GM19193 (cell line): ENCODE measurements around the gene GRAP2.

Experiments
- POLR2A ChIP-seq: IDR thresholded peaks from 4 replicates; pipeline ENCODE4 v1.6.1; 2011; ENCODE audit not compliant: insufficient read depth, insufficient read length; ENCODE audit errors: extremely low read depth

GRAP2 gene

DNA sequence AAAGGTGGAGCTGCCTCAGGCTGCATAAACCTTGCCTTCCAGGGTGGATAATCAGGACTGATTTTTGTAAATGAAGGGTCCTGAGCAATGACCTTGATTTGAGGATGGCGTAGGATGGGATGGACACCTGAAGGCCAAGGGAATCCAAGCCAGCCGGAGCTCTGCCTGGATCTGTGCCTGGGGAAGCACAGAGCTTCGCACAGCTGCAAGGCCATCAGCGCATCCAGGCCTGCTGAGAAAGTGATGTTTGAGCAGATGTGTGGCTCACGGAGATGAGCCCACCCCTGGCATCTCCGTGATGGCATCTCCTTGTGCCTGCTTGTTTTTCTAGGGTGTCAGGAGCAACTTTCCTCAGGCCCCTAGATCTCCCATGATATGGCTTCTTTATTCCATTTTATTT lies 117.2 kb downstream of the GRAP2 start:
- TF ChIP-seq POLR2A: no peak

DNA sequence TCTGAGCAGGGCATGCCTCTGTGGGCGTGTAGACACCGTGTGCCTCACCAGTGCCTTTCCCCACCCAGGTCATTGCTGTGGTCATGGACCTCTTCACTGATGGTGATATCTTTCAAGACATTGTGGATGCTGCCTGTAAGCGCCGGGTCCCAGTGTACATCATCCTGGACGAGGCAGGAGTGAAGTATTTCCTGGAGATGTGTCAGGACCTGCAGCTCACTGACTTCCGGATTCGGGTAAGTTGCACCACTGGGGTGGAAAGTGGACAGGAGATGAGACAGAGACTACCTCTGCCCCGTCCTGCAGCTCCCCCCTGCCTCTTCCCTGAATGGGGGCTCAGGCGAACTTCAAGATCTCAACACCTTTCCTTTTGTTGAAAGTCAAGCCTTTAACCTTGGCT lies 118.2 kb downstream of the GRAP2 start:
- no peak for TF ChIP-seq POLR2A

DNA sequence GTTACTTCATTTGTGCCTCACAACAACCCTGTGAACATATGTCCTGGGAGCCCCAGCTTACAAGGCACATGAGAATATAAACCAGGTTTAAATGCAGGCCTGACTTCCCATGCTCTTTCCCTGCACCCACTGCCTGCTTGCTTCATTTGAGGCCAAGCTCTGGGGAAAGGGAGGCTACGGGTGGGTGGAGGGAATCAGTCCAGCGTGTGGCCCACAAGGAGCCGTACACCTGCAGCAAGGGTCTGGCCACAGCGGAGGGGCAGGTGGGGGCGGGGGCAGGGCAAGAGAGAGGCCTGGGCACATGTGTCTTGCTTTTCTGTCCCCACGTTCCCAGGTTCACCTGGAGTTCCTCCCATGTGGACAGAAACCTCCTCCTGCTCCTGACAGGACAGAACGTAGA lies 120.1 kb downstream of the GRAP2 start:
- TF ChIP-seq POLR2A: no peak

DNA sequence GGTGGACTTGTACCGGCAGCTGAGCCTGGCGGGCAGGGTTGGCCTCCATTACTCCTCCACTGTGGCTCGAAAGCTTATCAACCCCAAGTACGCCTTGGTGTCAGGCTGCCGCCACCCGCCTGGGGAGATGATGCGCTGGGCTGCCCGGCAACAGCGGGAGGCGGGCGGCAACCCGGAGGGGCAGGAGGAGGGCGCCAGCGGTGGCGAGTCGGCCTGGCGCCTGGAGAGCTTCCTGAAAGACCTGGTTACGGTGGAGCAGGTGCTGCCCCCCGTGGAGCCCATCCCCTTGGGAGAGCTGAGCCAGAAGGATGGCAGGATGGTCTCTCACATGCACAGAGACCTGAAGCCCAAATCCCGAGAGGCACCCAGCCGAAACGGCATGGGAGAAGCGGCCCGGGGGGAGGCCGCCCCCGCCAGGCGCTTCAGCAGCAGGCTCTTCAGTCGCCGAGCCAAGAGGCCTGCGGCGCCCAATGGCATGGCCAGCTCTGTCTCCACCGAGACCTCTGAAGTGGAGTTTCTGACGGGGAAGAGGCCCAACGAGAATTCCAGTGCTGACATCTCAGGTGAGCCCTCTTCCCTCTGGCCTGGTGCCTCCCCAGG lies 120.6 kb downstream of the GRAP2 start:
- no peak for TF ChIP-seq POLR2A

DNA sequence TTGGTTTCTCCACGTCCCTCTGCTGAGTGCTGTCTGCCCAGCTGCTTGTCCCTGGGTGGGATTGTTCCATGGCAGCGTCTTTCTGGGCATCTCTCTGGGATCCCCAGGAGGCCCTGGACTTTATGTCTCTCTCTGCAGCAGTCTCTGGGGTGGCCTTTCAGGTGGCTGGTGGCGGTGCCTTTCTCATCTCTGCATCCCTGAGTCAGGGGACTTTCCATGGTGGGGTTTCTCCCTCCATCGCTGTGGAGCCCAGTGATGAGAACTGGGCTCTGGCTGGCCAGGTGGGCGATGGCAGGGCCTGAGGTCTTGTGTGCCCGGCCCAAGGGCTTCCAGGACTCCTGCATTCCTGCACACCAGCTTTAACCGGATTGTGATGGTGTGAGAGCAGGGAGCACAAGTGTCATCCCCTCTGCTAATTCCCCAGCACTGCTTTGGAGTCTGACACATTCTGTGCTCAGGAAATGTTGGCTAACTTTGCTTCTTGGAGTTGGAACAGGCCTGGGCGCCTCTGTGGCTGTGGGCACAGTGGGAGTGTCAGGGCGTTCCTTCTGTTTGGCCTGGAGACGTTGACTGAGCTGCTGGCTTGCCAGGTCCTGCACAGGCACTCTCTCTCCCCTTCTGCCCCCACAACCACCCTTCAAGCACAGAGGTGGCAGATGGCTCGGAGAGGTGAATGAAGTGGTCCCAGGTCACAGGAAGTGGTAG lies 121.8 kb downstream of the GRAP2 start:
- no peak for TF ChIP-seq POLR2A
